ENCODE data around the gene RAB3IL1.

DNA sequence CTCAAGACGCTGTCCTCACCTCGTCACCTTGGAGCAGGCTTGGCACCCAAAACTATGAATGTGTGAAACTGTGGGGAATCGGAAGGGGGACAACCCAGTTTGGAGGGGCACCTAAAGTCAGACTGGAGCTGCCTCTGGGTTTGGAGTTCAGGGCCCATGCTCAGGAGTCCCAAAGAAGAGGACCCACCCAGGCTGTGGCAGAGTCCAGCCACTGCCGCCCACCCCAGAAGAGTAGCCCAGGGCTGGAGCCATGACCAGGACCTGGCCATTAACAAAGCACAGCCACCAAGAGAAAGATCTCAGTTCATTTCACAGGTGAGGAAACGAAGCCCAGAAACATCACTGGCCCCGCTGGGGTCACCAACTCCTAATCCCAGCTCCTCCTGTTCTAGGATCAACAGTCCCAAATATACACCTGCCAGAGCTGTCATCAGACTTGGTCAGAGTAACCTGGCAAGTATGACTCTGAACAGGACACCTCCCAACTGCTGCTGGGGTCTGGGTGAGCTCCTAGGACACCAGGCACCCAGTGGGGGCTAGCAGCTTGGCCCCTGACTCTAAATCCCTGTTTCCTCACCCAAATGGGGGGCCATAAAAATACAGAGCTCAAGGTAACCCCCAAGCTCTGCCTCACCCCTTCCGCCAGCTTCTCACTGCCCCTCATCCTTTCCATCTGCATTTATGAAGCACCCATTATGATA is 2.7 kb downstream of the RAB3IL1 start:
- TF ChIP-seq, protein P1, sequence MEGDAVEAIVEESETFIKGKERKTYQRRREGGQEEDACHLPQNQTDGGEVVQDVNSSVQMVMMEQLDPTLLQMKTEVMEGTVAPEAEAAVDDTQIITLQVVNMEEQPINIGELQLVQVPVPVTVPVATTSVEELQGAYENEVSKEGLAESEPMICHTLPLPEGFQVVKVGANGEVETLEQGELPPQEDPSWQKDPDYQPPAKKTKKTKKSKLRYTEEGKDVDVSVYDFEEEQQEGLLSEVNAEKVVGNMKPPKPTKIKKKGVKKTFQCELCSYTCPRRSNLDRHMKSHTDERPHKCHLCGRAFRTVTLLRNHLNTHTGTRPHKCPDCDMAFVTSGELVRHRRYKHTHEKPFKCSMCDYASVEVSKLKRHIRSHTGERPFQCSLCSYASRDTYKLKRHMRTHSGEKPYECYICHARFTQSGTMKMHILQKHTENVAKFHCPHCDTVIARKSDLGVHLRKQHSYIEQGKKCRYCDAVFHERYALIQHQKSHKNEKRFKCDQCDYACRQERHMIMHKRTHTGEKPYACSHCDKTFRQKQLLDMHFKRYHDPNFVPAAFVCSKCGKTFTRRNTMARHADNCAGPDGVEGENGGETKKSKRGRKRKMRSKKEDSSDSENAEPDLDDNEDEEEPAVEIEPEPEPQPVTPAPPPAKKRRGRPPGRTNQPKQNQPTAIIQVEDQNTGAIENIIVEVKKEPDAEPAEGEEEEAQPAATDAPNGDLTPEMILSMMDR (IDR thresholded peaks at IDR 0.05; ENCODE audit: low read depth, low read length, missing input control): no peak
- no peak for TF ChIP-seq TAF1 (conservative IDR thresholded peaks at IDR 0.05)
- TF ChIP-seq EGR1 (IDR thresholded peaks at IDR 0.05; ENCODE audit: low read depth in 2 of 2): no peak
- TF ChIP-seq, protein P2, sequence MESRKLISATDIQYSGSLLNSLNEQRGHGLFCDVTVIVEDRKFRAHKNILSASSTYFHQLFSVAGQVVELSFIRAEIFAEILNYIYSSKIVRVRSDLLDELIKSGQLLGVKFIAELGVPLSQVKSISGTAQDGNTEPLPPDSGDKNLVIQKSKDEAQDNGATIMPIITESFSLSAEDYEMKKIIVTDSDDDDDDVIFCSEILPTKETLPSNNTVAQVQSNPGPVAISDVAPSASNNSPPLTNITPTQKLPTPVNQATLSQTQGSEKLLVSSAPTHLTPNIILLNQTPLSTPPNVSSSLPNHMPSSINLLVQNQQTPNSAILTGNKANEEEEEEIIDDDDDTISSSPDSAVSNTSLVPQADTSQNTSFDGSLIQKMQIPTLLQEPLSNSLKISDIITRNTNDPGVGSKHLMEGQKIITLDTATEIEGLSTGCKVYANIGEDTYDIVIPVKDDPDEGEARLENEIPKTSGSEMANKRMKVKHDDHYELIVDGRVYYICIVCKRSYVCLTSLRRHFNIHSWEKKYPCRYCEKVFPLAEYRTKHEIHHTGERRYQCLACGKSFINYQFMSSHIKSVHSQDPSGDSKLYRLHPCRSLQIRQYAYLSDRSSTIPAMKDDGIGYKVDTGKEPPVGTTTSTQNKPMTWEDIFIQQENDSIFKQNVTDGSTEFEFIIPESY (IDR thresholded peaks at IDR 0.05): no peak
- no peak for TF ChIP-seq JUND (IDR thresholded peaks at IDR 0.05)
- TF ChIP-seq RAD21 (IDR thresholded peaks at IDR 0.05): no peak
- TF ChIP-seq, protein P3, sequence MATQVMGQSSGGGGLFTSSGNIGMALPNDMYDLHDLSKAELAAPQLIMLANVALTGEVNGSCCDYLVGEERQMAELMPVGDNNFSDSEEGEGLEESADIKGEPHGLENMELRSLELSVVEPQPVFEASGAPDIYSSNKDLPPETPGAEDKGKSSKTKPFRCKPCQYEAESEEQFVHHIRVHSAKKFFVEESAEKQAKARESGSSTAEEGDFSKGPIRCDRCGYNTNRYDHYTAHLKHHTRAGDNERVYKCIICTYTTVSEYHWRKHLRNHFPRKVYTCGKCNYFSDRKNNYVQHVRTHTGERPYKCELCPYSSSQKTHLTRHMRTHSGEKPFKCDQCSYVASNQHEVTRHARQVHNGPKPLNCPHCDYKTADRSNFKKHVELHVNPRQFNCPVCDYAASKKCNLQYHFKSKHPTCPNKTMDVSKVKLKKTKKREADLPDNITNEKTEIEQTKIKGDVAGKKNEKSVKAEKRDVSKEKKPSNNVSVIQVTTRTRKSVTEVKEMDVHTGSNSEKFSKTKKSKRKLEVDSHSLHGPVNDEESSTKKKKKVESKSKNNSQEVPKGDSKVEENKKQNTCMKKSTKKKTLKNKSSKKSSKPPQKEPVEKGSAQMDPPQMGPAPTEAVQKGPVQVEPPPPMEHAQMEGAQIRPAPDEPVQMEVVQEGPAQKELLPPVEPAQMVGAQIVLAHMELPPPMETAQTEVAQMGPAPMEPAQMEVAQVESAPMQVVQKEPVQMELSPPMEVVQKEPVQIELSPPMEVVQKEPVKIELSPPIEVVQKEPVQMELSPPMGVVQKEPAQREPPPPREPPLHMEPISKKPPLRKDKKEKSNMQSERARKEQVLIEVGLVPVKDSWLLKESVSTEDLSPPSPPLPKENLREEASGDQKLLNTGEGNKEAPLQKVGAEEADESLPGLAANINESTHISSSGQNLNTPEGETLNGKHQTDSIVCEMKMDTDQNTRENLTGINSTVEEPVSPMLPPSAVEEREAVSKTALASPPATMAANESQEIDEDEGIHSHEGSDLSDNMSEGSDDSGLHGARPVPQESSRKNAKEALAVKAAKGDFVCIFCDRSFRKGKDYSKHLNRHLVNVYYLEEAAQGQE (IDR thresholded peaks at IDR 0.05): no peak
- TF ChIP-seq SP1 (IDR thresholded peaks at IDR 0.05): no peak
